ENCODE data around the gene OR52R1.
"Not testable (repeated sequence)": the region's sequence is repeated elsewhere in the genome, so short reads cannot be mapped to it uniquely, and the experiment has no call there.

OR52R1 gene

DNA sequence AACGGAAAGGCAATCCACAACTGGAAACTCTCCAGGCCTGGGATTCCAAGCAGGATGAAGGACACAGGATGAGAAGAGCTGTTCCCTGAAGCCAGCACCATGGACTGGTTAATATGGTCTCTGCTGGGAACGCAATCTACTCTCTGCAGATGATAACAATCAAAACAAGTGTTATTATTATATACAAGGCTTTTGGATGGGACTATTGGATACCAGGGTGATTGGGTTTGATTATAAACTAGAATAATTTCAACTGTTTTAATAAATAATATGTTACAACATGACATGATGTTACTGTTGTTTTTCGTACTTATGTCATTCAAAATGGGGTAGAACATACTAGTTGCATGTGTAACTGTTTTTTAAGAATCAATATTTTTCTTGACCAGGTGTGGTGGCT, at the start of gene OR52R1:
OR52R1 (minus strand) TSS at position 101 of the 400 bp plus-strand sequence; CDS start at position 101, 0 bp downstream.
- no peak for DNase-seq (ENCODE audit: low spot score)

DNA sequence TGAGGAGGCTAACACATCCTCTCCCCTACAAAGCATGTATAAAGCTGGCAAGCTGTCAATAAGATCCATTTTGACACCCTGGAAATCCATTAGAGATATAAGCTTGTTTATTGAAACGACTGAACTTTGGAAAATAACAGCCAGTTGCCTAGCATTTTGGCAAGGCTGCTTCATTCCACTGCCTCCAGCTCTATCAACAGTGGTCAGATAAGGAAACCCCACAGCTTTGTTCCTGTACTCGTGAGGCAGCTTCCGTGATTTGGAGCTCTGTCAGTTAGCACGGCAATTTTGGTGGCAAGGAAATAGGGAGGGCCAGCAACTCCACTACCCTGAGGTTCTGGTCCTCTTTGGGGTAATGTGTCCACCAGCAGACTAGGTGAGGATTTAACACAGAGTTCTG, 46.9 kb upstream of the OR52R1 start:
- no peak for DNase-seq (ENCODE audit: low spot score)

DNA sequence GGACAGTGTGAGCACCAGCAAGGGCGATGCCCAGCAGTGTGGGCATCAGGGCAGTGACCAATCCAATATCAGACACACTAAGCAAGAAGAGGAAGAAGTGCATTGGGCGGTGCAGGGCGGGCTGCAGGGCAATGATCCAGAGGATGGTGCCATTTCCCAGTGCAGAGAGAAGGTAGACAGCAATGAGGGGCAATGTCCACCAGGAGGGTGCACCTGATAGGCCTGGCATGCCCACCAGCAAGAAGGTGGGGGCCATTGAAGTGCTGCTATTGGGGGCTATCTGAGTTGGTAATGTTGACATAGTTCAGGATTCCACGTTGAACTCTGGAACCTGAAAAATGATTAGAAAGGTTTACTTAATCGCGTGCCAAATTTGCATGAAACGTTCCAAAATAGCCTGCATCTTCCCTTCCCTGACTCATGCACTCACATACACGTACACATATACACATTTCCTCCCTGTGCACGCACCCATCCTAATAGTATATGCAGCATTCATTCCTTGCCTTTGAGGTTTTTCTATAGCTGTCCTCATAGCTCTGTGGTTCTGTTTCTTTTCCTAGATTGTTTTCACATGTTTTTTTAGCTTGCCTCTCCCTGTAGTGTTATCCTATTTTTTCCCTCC, 44.8 kb upstream of the OR52R1 start, which contains the start of gene OR51S1:
OR51S1 (minus strand) TSS at position 301 of the 625 bp plus-strand sequence; CDS start at position 301, 0 bp downstream.
- DNase-seq (ENCODE audit: low spot score), result no peak

DNA sequence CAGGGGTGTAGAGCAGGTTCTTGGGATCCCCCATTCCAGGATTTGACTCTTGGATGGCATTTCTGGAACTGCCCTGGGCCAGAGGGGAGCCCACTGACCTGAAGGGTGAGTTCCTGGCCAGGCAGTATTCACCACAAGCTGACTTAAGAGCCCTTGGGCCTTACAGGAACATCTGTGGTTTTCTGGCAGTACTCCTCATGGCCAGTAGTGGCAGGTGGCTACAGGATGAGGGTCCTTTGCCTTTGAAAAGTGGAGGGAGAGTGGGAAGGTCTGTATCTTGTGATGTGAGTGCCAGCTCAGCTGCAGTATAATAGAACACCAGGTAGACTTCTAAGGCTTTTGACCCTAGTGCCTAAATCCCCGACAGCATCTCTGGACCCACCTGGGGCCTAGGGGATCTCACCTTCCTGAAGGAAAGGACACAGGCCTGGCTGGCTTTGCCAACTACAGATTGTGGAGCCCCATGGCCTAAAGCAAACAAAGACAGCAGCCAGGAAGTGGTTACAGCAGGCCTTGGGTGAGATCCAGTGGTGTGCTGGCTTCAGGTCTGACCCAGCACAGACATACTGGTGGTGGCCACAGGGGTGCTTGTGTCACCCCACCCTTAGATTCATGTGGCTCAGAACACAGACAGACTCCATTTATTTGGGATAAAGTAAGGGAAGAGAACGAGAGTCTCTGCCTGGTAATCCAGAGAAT, 35.8 kb upstream of the OR52R1 start:
- no peak for DNase-seq (ENCODE audit: low spot score)

DNA sequence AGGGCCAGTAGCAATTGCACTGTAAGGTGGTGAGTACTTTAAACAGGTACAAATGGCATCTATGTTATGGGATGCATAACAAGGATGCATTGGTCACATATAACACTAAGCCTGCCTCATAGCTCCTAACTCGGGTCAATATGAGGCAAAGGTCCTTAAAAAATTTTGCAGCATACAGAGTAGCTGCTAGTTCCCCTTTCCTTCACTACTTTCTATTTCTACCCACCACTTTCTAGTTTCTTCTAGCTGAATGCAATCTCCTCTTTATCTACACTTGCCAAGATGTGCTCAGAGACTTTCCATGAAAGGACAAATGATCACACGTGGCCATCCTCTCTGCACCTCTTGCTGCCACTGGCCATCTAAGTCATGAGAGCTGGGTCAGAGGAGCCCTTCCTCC, 26.7 kb upstream of the OR52R1 start:
- no peak for DNase-seq (ENCODE audit: low spot score)

DNA sequence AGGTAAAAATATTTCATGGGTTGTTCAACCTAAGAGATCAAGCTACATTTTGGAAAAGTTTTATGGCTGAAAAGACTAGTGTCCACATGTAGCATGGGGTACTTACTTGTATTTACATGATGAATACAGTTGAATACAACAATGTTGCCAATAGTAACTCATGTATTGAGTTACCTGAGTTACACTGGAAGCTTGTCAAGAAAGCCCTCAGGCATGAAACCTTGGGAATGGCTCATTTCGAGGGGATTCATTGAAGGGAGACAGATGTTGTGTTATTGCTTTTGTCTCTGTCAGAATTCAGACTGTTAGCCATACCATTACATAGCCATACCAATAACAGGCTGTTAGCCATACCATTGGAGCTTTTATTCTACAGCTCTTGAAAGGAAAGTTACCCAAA, 26.2 kb upstream of the OR52R1 start:
- no peak for DNase-seq (ENCODE audit: low spot score)

DNA sequence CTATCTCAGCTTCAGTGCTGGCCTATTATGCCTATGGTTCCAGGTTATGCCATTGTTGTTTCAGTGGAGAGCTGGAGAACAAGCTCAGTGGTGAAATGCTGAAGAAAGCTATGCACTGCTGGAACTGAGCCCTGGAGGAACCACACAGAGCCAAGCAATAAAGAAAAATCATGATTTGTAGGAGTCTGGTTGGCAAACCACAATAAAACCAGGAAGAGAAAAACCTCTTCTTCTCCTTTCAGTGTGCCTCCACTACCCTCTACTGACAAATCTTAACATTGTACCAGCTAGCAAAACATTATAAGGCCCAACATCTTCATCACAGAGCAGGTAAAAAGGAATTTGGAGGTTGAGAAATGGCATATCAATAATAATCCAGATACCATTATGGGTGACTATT, 22.2 kb upstream of the OR52R1 start:
- no peak for DNase-seq (ENCODE audit: low spot score)

DNA sequence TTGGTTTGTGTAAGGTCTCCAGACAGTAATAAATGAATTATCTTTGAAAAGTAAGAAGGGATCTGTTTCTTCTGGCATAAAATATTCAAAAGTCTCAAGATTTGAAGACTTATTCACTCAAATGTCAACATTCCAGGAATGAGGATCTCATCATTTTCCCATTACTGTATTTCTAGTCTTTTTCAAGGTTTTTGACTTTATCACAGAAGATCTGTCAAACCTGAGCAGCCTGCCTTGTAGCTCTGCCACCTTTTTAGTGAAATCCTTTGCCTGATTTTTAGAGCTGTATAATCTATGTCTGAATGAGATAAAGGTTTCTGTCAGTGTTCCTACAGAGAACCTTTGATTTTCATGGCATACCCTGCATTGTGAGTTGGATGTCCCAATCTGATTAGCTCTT, 21.0 kb upstream of the OR52R1 start:
- DNase-seq (ENCODE audit: low spot score), result no peak

DNA sequence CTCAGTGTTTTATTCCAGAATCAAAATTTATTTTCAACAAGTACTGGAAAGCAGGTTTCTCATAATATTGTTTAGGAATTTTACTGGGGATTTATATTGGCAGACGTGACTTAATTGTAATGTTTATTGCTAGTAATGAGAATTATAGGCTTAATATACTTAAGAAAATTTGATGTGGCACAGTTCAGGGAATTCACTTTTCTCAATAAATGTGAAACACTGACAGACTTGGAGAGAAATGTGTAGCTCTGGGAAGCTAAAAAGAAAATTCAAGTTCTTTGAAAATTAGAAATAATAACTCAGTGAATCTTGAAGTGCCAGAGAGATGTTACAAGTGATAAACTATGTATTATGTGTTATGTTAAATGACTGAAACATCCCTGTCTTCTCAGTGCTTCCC, 16.8 kb upstream of the OR52R1 start, which contains the start of gene OR51F2:
OR51F2 (plus strand) TSS at position 301 of the 400 bp plus-strand sequence. CDS start 101 bp downstream, outside the sequence.
- DNase-seq (ENCODE audit: low spot score), result no peak

DNA sequence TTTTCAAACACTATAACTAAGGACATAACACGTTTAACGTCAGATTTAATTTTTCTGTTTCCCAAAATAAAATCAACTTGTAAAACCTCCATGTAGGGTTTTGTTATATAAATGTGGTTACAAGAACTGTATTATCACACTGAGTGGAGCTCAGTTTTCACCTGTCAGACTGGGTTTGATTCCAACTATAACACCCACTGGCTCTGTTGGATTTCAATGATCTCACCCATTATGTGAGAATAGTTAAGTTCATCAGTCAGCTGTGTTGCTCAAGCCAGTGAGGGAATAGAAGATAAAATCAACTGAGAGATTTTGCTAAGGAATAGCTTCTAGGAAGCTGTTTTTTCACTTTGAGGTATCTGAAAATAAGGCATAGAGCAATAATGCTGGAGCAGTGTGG, 5.1 kb upstream of the OR52R1 start:
- DNase-seq (ENCODE audit: low spot score), result no peak

DNA sequence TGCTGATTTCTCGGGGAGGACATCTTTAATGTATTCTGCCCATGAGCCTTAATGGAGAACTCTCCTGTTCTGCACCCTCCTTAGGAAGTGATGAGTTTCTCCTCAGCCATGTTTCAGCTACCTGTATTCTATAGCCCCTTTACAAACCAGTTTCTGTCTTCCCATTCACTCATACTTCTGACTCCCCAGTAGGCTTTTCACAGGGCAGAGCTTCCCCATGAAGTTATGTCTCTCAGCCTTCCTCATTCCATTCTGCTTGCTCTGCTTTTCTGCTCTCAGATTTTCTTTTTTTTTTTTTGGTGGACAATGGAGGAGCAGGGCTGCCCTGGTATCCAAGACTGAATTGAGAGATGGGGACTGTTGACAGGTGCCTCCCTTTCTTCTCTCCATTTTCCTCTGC, 4.3 kb upstream of the OR52R1 start:
- no peak for DNase-seq (ENCODE audit: low spot score)

DNA sequence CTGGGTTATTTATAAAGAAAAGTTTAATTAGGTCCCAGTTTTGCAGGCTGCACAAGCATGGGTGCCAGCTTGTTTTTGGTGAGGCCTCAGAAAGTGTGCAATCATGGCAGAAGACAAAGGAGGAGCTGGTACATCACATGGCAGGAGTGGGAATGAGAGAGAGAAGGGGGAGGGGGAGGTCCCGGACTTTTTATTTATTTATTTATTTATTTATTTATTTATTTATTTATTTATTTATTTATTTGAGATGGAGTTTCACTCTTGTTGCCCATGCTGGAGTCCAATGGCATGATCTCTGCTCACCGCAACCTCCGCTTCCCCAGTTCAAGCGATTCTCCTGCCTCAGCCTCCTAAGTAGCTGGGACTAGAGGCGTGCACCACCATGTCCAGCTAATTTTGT, 2.9 kb downstream of the OR52R1 start:
- DNase-seq (ENCODE audit: low spot score), result not testable (repeated sequence)

DNA sequence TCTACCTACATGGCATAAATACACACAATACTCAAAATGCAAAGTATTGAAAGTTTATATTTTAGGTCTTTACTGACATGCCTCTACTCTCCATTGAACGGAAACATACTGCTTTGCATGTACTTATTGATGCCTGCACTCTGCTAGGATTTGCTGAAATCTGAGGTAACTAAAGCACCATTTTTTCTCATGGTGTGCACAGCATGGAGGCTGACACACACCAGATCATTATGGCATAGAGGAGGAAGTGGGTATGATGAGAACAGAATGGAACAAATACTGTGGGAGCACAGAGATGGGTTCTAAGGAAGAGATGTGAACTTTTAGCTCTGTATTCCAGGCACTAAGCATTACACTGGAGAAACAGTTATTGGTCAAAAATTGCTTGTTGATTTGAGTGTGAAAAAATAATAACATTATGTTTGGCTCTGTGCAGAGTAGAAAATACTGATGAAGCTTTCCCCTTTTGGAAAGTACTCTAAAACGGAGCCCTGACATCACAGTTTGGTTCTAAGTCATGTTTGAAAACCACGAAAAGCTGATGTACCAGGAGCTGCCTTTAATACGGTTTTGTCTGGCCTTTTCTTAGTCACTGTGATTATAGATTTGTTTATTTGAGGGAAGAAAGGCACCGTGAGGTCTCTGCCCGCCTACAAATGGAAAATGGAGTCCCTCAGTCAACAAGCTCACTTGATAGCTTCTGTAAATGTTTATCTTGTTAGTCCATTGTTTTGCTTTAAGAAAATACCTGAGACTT, 5.6 kb downstream of the OR52R1 start:
- no peak for DNase-seq (ENCODE audit: low spot score)

DNA sequence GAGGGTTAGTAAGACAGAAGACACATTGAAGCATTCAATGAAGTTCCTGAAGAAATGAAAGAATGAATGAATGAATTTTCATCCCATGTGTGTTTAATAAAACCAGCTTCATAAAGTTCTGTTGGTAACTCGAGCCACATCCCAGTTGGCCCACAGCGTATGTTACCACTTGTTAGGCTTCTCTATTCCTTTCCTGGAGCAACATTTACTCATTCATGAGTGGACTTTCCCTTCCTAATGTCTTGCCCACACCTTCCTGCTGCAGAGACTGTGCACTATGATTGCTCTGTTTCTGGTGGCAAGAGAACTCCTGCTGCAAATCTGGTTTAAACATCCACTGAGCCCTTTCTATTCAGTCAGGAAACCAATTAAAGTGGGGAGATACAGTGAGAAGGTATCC, 7.0 kb downstream of the OR52R1 start:
- no peak for DNase-seq (ENCODE audit: low spot score)

DNA sequence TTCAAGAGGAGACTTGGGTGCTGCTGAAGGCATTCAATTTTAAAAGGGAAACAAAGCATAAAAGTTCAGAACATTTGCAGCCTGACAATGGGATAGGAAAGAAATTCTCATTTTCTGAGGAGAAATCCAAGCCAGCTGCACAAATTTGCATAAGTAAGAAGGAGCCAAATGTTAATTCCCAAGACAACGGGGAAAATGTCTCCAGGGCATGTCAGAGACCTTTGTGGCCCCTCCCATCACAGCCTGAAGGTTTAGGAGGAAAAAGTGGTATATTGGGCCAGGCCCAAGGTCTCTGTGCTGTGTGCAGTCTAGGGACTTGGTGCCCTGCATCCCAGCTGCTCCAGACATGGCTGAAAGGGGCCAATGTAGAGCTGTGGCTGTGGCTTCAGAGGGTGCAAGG, 21.7 kb downstream of the OR52R1 start:
- DNase-seq (ENCODE audit: low spot score), result no peak

DNA sequence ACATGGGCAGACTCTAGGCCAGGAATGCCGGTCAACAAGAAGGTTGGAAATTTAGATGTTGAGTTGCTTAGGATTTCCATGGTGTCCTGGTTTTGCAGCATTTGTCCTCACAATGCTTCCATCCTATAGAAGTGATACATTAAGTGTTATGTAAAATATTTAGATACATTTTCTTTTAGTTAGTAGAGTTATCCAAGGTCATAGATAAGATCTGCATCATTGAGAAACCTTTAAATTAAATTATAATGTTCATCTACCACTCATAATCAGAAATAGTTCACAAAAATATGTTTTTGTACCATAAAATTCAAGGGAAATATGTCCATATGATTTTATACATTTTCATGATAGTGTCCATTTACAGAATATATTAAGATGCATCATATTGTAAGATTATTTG, 34.3 kb downstream of the OR52R1 start, which contains the start of gene OR51F1:
OR51F1 (minus strand) TSS at position 101 of the 400 bp plus-strand sequence; CDS start at position 101, 0 bp downstream.
- DNase-seq (ENCODE audit: low spot score), result no peak

DNA sequence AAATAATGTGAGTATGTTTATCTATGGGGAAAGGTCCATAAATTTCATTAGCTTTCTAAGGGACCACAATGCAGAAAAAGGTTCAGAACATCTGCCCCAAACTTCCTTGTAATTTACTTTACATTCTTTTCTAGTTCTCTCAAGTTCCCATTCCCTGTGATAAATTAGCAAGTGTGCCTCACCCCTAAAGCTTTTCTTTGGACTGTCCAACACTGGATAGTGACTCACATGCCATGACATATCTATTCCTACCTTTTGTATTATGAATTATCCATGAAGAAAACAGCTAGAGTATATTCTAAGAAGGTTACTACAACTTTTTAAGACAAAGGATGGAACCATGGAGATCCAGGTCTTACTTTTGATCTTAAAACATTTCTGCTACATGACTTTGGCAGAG, 36.1 kb downstream of the OR52R1 start:
- DNase-seq (ENCODE audit: low spot score), result no peak

DNA sequence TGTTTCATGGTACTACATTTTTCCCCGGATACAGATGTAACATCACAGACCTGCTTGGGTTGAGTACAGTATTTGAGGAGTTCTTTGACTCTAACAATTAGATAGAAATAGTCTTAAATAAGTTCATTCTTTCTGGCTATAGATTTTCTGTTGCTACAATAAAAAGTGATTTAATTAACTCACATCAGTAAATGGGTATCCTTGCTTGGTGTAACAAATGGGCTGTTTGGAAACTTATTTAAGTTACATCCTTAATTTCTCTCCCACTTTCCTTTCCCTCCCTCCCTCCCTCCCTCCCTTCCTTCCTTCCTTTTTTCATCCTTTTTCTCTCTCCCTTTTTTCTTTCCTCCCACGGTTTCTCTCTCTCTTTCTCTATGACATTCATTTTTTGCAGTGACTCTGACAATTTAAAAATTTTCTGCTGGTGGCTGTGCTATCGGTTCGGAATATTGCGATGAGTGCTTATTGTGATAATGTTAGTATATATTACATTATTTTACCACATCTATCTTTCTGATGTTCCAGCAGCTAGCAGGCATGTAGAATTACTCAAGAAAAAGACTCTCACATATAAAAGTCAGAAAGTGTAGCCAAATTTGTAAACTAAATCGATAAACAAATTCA, 37.6 kb downstream of the OR52R1 start:
- no peak for DNase-seq (ENCODE audit: low spot score)

DNA sequence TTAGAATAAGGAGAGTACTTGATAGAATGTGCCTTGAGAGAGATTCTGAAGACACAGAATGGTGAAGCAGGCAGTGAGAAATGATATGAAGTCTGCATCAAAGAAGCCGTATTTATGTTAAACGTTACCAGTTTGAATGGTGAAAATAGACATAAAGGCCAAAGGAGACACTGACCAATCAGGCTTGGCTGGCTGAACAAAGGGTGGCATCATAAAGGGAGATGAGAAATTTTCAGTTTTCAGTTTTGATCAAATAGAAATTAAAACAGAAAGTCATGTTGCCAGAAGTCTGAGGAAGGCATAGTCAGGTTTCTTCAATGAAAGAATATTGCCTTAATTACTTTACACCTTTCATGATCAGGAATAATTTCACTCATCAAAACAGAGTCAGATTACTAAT, 41.1 kb downstream of the OR52R1 start:
- no peak for DNase-seq (ENCODE audit: low spot score)
